ENCODE data around the gene GLTPD2.

Gene GLTPD2

DNA sequence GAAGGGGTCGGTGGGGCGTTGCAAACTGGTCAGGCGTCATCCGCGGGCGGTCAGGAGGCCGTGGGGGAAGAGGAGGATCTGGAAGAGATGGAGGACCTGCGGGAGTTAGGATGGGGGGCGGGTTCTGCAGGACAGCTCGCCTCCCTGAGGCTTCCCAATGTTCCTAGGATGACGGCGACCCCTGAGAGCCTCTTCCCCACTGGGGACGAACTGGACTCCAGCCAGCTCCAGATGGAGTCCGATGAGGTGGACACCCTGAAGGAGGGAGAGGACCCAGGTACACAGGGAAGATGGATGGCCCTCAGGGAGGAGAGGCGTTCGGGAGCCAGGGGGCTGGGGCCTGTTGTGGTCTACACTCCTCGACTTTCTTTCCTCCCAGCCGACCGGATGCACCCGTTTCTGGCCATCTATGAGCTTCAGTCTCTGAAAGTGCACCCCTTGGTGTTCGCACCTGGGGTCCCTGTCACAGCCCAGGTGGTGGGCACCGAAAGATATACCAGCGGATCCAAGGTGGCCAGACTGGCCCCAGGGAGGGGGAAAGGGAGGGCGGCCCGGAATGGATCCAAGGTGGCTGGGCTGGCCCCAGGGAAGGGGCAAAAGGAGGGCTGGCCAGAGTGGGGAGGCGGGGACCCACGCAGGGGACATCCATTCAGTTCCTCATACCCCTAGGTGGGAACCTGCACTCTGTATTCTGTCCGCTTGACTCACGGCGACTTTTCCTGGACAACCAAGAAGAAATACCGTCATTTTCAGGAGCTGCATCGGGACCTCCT, 19.0 kb downstream of the GLTPD2 start:
- Histone ChIP-seq H2AFZ (ENCODE audit: low read depth, low read length) (no peak overlapping the region), H3K79me2 (ENCODE audit: low read length) (no peaks in the 10 kb centered on the region), H3K36me3 (replicated peaks; ENCODE audit: low read depth, low read length) (no peaks in the 10 kb centered on the region), H3K27ac (ENCODE audit: low read length) (no peak overlapping the region), H3K27me3 (ENCODE audit: low read depth, low read length) (no peaks in the 10 kb centered on the region), H3K4me3 (ENCODE audit: low read length) (peak overlapping the region; percentile 94), H3K4me1 (ENCODE audit: low read length) (peaks cover 9% of the 10 kb centered on the region), H3K4me2 (ENCODE audit: low read length) (peak overlapping the region; percentile 68), H3K9ac (ENCODE audit: low read length) (peak overlapping the region; percentile 81), H3K9me3 (ENCODE audit: insufficient read depth, low read length) (no peaks in the 10 kb centered on the region), H4K20me1 (ENCODE audit: insufficient read depth, low read length) (no peaks in the 10 kb centered on the region)
- TF ChIP-seq, protein P1, sequence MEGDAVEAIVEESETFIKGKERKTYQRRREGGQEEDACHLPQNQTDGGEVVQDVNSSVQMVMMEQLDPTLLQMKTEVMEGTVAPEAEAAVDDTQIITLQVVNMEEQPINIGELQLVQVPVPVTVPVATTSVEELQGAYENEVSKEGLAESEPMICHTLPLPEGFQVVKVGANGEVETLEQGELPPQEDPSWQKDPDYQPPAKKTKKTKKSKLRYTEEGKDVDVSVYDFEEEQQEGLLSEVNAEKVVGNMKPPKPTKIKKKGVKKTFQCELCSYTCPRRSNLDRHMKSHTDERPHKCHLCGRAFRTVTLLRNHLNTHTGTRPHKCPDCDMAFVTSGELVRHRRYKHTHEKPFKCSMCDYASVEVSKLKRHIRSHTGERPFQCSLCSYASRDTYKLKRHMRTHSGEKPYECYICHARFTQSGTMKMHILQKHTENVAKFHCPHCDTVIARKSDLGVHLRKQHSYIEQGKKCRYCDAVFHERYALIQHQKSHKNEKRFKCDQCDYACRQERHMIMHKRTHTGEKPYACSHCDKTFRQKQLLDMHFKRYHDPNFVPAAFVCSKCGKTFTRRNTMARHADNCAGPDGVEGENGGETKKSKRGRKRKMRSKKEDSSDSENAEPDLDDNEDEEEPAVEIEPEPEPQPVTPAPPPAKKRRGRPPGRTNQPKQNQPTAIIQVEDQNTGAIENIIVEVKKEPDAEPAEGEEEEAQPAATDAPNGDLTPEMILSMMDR (IDR thresholded peaks at IDR 0.05; ENCODE audit: low read depth, low read length): no peak
- no peak for TF ChIP-seq EZH2phosphoT487 (IDR thresholded peaks at IDR 0.05; ENCODE audit: low read depth)

DNA sequence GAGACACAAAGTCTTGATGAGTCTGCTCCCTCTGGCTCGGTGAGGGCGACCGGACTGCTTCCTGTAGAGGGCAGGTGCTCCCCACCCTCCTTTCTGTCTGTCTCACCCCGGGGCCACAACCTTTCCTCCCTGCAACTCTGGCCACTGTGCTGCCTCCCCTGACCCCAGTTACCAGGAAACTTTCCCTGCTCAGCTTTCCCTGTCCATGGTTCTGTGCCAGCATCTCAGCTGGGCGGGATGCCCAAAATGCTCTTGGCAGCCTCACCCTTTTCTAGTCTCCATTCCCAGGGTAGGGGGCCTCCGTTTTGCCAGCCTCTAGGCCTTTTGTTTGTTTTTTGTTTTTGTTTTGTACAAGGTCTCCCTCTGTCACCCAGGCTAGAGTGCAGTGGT, 19.6 kb downstream of the GLTPD2 start:
- TF ChIP-seq, protein P1 (IDR thresholded peaks at IDR 0.05; ENCODE audit: low read depth, low read length): no peak
- no peak for TF ChIP-seq EZH2phosphoT487 (IDR thresholded peaks at IDR 0.05; ENCODE audit: low read depth)
- no peak overlapping the region for H3K4me3 ChIP-seq (ENCODE audit: low read length)
- no peaks in the 10 kb centered on the region for H3K79me2 ChIP-seq (ENCODE audit: low read length)
- H3K4me2 ChIP-seq (ENCODE audit: low read length): no peak overlapping the region; the same call in 1 of the 2 replicates
- no peaks in the 10 kb centered on the region for H3K36me3 ChIP-seq (replicated peaks; ENCODE audit: low read depth, low read length)
- no peak overlapping the region for H3K9ac ChIP-seq (ENCODE audit: low read length)
- no peak overlapping the region for H2AFZ ChIP-seq (ENCODE audit: low read depth, low read length)
- H3K9me3 ChIP-seq (ENCODE audit: insufficient read depth, low read length): no peaks in the 10 kb centered on the region
- no peaks in the 10 kb centered on the region for H3K27me3 ChIP-seq (ENCODE audit: low read depth, low read length)
- no peaks in the 10 kb centered on the region for H4K20me1 ChIP-seq (ENCODE audit: insufficient read depth, low read length)
- H3K4me1 ChIP-seq (ENCODE audit: low read length): peaks cover 9% of the 10 kb centered on the region
- H3K27ac ChIP-seq (ENCODE audit: low read length): no peak overlapping the region

DNA sequence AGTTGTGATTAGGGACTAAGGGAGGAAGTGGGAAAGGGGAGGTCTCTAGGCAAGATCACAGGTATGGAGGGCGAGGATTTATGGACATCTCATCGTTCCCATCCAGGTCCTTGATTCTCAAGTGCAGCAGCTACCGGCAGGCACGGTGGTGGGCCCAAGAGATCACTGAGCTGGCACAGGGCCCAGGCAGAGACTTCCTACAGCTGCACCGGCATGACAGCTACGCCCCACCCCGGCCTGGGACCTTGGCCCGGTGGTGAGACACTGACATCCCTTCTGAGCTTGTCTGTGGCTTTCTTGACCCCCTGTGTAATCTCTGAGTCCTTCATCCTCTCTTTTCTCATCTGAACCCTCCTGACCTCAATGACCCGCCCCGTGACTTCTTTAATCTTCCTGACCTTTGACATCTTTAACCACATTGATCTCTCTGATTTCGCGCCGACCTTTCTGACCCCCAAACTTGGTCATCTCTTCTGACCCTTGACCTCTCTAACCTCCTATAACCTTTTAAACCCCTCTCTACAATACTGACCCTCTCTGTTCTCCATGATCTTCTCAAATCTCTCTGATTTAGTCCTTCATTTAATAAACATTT, 22.0 kb downstream of the GLTPD2 start:
- Histone ChIP-seq H3K27me3 (ENCODE audit: low read depth, low read length) (no peaks in the 10 kb centered on the region), H3K36me3 (replicated peaks; ENCODE audit: low read depth, low read length) (no peaks in the 10 kb centered on the region), H2AFZ (ENCODE audit: low read depth, low read length) (no peak overlapping the region), H3K4me2 (ENCODE audit: low read length) (no peak overlapping the region), H3K27ac (ENCODE audit: low read length) (no peak overlapping the region), H3K4me3 (ENCODE audit: low read length) (no peak overlapping the region), H3K9me3 (ENCODE audit: insufficient read depth, low read length) (no peaks in the 10 kb centered on the region), H3K9ac (ENCODE audit: low read length) (no peak overlapping the region), H3K79me2 (ENCODE audit: low read length) (no peaks in the 10 kb centered on the region), H4K20me1 (ENCODE audit: insufficient read depth, low read length) (no peaks in the 10 kb centered on the region), H3K4me1 (ENCODE audit: low read length) (peaks cover 9% of the 10 kb centered on the region)
- TF ChIP-seq, protein P1 (IDR thresholded peaks at IDR 0.05; ENCODE audit: low read depth, low read length): no peak
- TF ChIP-seq EZH2phosphoT487 (IDR thresholded peaks at IDR 0.05; ENCODE audit: low read depth): no peak

DNA sequence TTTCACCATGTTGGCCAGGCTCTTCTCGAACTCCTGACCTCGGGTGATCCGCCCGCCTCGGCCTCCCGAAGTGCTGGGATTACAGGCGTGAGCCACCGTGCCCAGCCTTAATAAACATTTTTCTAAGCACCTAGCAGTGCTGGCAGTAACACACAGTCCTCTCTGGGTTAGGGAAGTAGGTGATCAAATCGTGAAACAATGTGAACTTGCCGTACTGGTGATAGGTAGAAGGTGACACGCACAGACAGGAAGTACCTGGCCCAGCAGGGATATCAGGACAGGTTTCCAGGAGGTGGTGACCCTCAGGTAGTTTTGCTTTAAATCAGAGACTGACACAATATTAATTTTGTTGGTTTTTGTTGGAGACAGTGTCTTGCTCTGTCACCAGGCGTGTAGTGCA, 22.7 kb downstream of the GLTPD2 start:
- H3K9ac ChIP-seq (ENCODE audit: low read length): no peak overlapping the region
- no peaks in the 10 kb centered on the region for H3K79me2 ChIP-seq (ENCODE audit: low read length)
- H3K4me3 ChIP-seq (ENCODE audit: low read length): no peak overlapping the region
- no peaks in the 10 kb centered on the region for H4K20me1 ChIP-seq (ENCODE audit: insufficient read depth, low read length)
- no peaks in the 10 kb centered on the region for H3K27me3 ChIP-seq (ENCODE audit: low read depth, low read length)
- no peak overlapping the region for H2AFZ ChIP-seq (ENCODE audit: low read depth, low read length)
- H3K9me3 ChIP-seq (ENCODE audit: insufficient read depth, low read length): no peaks in the 10 kb centered on the region
- H3K36me3 ChIP-seq (replicated peaks; ENCODE audit: low read depth, low read length): no peaks in the 10 kb centered on the region
- TF ChIP-seq EZH2phosphoT487 (IDR thresholded peaks at IDR 0.05; ENCODE audit: low read depth): no peak
- TF ChIP-seq, protein P1 (IDR thresholded peaks at IDR 0.05; ENCODE audit: low read depth, low read length): no peak
- H3K27ac ChIP-seq (ENCODE audit: low read length): no peak overlapping the region
- H3K4me2 ChIP-seq (ENCODE audit: low read length): no peak overlapping the region
- peaks cover 5% of the 10 kb centered on the region for H3K4me1 ChIP-seq (ENCODE audit: low read length)

All from OCI-LY3 (cell line).